WTC11 (cell line): ENCODE data around the gene MRAS.

Experiments
- CREM ChIP-seq: sonication (generic); formaldehyde crosslinking; IDR thresholded peaks from 2 replicates; pipeline ENCODE4 v1.8.1; 2022; ENCODE audit warnings: mild to moderate bottlenecking, missing genetic modification reagents, moderate library complexity
- E2F5 ChIP-seq: sonication (generic); formaldehyde crosslinking; IDR thresholded peaks from 2 replicates; pipeline ENCODE4 v1.8.1; 2022; ENCODE audit warnings: mild to moderate bottlenecking, moderate library complexity, missing genetic modification reagents
- ESRRA ChIP-seq: sonication (generic); formaldehyde crosslinking; IDR thresholded peaks from 2 replicates; pipeline ENCODE4 v1.8.1; 2022; ENCODE audit warnings: mild to moderate bottlenecking, missing genetic modification reagents, borderline replicate concordance
- FOXP1 ChIP-seq: sonication (generic); formaldehyde crosslinking; IDR thresholded peaks from 2 replicates; pipeline ENCODE4 v1.8.0; 2022; ENCODE audit warnings: missing genetic modification reagents, mild to moderate bottlenecking, moderate library complexity, borderline replicate concordance
- KAT7 ChIP-seq: sonication (generic); formaldehyde crosslinking; IDR thresholded peaks from 2 replicates; pipeline ENCODE4 v1.8.1; 2023; ENCODE audit warnings: missing genetic modification reagents, mild to moderate bottlenecking, borderline replicate concordance
- MAX ChIP-seq: sonication (generic); formaldehyde crosslinking; IDR thresholded peaks from 2 replicates; pipeline ENCODE4 v1.8.0; 2022; ENCODE audit warnings: mild to moderate bottlenecking, missing genetic modification reagents
- USF2 ChIP-seq: sonication (generic); formaldehyde crosslinking; IDR thresholded peaks from 2 replicates; pipeline ENCODE4 v1.8.1; 2023; ENCODE audit warnings: mild to moderate bottlenecking, missing genetic modification reagents, moderate library complexity
- ZNF138 ChIP-seq: sonication (generic); formaldehyde crosslinking; conservative IDR thresholded peaks from 2 replicates; pipeline ENCODE4 v1.8.1; 2022; ENCODE audit warnings: mild to moderate bottlenecking, moderate library complexity, missing genetic modification reagents
- ZNF281 ChIP-seq: sonication (generic); formaldehyde crosslinking; IDR thresholded peaks from 2 replicates; pipeline ENCODE4 v1.8.0; 2023; ENCODE audit warnings: mild to moderate bottlenecking, missing genetic modification reagents
- ZSCAN18 ChIP-seq: fragments of 250-450 bp; sonication (Bioruptor Pico); IDR thresholded peaks from 2 replicates; pipeline ENCODE4 v2.1.2; 2022; ENCODE audit warnings: mild to moderate bottlenecking, moderate library complexity
- TF ChIP-seq, protein P1 (sequence below): fragments of 200-600 bp; IDR thresholded peaks from 2 replicates; pipeline ENCODE4 v1.8.0; 2022; ENCODE audit warnings: antibody characterized with exemption
- TF ChIP-seq, protein P2 (sequence below): sonication (generic); formaldehyde crosslinking; IDR thresholded peaks from 2 replicates; pipeline ENCODE4 v1.8.0; 2022; ENCODE audit warnings: mild to moderate bottlenecking, missing genetic modification reagents

- TF ChIP-seq ZNF281 (CRISPR knock-in tag) (no peak), E2F5 (CRISPR knock-in tag) (no peak), MAX (no peak), FOXP1 (CRISPR knock-in tag) (no peak), CREM (CRISPR knock-in tag) (no peak), ZSCAN18 (no peak), ZNF138 (CRISPR knock-in tag) (no peak), ESRRA (CRISPR knock-in tag) (no peak), KAT7 (CRISPR knock-in tag) (no peak), USF2 (CRISPR knock-in tag) (no peak)
- TF ChIP-seq, protein P1, sequence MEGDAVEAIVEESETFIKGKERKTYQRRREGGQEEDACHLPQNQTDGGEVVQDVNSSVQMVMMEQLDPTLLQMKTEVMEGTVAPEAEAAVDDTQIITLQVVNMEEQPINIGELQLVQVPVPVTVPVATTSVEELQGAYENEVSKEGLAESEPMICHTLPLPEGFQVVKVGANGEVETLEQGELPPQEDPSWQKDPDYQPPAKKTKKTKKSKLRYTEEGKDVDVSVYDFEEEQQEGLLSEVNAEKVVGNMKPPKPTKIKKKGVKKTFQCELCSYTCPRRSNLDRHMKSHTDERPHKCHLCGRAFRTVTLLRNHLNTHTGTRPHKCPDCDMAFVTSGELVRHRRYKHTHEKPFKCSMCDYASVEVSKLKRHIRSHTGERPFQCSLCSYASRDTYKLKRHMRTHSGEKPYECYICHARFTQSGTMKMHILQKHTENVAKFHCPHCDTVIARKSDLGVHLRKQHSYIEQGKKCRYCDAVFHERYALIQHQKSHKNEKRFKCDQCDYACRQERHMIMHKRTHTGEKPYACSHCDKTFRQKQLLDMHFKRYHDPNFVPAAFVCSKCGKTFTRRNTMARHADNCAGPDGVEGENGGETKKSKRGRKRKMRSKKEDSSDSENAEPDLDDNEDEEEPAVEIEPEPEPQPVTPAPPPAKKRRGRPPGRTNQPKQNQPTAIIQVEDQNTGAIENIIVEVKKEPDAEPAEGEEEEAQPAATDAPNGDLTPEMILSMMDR: no peak
- TF ChIP-seq, protein P2, sequence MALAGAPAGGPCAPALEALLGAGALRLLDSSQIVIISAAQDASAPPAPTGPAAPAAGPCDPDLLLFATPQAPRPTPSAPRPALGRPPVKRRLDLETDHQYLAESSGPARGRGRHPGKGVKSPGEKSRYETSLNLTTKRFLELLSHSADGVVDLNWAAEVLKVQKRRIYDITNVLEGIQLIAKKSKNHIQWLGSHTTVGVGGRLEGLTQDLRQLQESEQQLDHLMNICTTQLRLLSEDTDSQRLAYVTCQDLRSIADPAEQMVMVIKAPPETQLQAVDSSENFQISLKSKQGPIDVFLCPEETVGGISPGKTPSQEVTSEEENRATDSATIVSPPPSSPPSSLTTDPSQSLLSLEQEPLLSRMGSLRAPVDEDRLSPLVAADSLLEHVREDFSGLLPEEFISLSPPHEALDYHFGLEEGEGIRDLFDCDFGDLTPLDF (CRISPR knock-in tag): no peak
Observed at GRCh38 chr3:138394156-138394555, 45.8 kb downstream of the MRAS start.
